Bronchial epithelial cell (primary cell): ENCODE results near the gene TOP3A. TPM values are rescaled to one million over a fixed set of nuclear protein-coding genes. Genes with fewer than 3 reads are reported as not detected.
A peak's percentile ranks its signal among the peaks of the same experiment; 100 is the strongest.

Experiments used
- DNase-seq: peaks from one replicate; pipeline ENCODE4 v3.0.0-alpha.2; 2010; ENCODE audit warnings: low read depth
- FAIRE-seq: peaks from 2 replicates; lab custom pipeline; 2011; peaks lifted over from hg19 to GRCh38; lab: Jason Lieb, UNC
- H3K27me3 ChIP-seq: 2 replicates; pipeline ENCODE4 v1.5.1; 2011; ENCODE audit warnings: low read length; ENCODE audit not compliant: control insufficient read depth, insufficient read depth
- H3K36me3 ChIP-seq: 2 replicates; pipeline ENCODE4 v1.5.1; 2011; ENCODE audit warnings: low read length; ENCODE audit not compliant: control insufficient read depth, insufficient read depth
- H3K4me3 ChIP-seq: 2 replicates; pipeline ENCODE4 v1.5.1; 2011; ENCODE audit warnings: mild to moderate bottlenecking, low read depth, low read length, control low read depth
- total RNA-seq: library from RNA; depleted of rRNA; stranded (reverse); fragments of >200 nt; gene quantifications from 2 replicates; pipeline ENCODE4 v1.2.1, GENCODE V29; 2014
- TF ChIP-seq, protein P1 (sequence below): IDR thresholded peaks from 2 replicates; pipeline ENCODE4 v1.5.1; 2011; ENCODE audit warnings: mild to moderate bottlenecking, moderate library complexity, low read length, control low read depth, inconsistent platforms; ENCODE audit not compliant: insufficient read depth, severe bottlenecking

TOP3A gene
- total RNA-seq, 1 donor from 2014 or later: 22.4 TPM

DNA sequence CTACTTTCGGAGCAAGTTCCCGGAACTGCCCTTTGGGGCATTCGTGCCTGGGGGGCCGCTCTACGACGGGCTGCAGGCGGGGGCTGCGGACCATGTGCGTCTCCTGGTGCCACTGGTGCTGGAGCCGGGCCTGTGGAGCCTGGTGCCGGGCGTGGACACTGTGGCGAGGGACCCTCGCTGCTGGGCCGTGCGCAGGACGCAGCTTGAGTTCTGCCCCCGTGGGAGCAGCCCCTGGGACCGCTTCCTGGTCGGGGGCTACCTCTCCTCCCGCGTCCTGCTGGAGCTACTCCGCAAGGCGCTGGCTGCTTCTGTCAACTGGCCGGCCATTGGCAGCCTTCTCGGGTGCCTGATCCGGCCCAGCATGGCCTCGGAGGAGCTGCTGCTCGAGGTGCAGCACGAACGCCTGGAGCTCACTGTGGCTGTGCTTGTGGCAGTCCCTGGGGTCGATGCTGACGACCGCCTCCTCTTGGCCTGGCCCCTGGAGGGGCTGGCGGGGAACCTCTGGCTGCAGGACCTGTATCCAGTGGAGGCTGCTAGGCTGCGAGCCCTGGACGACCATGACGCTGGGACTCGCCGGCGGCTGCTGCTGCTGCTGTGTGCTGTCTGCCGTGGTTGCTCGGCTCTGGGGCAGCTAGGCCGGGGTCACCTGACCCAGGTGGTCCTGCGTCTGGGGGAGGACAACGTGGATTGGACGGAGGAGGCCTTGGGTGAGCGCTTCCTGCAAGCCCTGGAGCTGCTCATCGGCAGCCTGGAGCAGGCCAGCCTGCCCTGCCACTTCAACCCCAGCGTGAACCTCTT, 50.7 kb downstream of the TOP3A start:
- FAIRE-seq (no peak), DNase-seq (no peak)
- TF ChIP-seq, protein P1, sequence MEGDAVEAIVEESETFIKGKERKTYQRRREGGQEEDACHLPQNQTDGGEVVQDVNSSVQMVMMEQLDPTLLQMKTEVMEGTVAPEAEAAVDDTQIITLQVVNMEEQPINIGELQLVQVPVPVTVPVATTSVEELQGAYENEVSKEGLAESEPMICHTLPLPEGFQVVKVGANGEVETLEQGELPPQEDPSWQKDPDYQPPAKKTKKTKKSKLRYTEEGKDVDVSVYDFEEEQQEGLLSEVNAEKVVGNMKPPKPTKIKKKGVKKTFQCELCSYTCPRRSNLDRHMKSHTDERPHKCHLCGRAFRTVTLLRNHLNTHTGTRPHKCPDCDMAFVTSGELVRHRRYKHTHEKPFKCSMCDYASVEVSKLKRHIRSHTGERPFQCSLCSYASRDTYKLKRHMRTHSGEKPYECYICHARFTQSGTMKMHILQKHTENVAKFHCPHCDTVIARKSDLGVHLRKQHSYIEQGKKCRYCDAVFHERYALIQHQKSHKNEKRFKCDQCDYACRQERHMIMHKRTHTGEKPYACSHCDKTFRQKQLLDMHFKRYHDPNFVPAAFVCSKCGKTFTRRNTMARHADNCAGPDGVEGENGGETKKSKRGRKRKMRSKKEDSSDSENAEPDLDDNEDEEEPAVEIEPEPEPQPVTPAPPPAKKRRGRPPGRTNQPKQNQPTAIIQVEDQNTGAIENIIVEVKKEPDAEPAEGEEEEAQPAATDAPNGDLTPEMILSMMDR: no peak
- no peak overlapping the region for H3K4me3 ChIP-seq
- H3K27me3 ChIP-seq: no peaks in the 10 kb centered on the region
- peaks cover 20% of the 10 kb centered on the region for H3K36me3 ChIP-seq

DNA sequence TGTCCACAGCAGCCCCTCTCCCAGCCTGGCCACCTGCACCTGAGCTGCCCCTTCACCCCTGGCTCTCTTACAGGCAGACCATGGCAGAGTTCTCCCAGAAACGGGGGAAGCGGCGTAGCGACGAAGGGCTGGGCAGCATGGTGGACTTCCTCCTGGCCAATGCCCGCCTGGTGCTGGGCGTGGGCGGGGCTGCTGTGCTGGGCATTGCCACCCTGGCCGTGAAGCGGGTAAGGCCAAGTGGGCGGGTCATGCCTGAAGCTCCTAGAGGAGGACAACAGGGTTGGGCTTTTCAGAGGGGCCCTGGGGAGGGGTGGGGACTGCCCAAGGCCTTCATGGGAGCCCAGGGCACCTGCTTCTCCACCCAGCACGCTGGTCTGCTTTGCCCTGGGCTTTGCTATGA, 52.2 kb downstream of the TOP3A start:
- TF ChIP-seq, protein P1: no peak
- peaks cover 20% of the 10 kb centered on the region for H3K36me3 ChIP-seq
- FAIRE-seq: no peak

DNA sequence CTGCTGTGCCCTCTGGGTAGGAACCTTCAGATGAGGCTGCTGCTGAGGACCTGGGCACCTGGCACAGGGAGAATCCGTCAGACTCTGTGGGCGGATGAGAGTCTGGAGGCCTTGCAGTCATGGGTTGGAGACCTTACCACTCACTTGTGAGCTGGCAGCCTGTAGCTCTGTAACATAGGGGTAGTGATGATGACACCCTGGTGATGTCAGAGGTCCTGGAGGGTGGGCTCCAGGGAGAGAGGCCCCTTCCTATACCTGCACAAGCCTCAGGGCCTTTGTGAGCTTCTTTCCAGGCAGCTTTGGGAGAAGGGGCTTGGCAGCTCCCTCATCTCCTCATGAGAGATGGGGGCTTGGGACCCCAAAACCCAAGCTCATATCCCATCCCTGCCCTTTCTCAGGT, 52.7 kb downstream of the TOP3A start:
- peaks cover 20% of the 10 kb centered on the region for H3K36me3 ChIP-seq
- TF ChIP-seq, protein P1: no peak
- FAIRE-seq: no peak
- no peaks in the 10 kb centered on the region for H3K27me3 ChIP-seq
- peak; percentile 33 for DNase-seq
- no peak overlapping the region for H3K4me3 ChIP-seq

More for the DNA sequence above, 52.2 kb downstream of the TOP3A start:
- no peak overlapping the region for H3K4me3 ChIP-seq
- DNase-seq: no peak
- H3K27me3 ChIP-seq: no peaks in the 10 kb centered on the region

DNA sequence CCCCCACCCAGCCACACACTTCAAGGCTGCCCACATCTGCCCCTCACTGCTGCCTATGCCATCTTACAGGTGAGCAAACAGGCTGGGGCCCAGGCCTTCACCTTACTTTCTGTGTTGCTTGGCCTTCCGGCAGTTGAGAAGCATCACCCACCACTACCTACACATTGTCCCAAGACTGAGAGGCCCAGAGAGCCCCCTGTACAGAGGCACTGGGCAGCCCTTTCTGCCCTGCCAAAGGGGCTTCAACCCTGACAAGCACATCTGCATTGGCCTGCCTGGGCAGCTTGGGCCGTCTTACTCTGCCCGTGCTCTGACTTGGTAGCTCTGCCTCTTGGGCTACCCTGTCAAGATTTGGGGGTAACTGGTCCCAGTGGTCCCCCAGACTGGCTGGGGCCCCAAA, 53.1 kb downstream of the TOP3A start:
- DNase-seq (no peak), FAIRE-seq (no peak)
- H3K27me3 ChIP-seq: no peaks in the 10 kb centered on the region
- peaks cover 22% of the 10 kb centered on the region for H3K36me3 ChIP-seq
- TF ChIP-seq, protein P1: no peak
- peak overlapping the region; percentile 85 for H3K4me3 ChIP-seq

DNA sequence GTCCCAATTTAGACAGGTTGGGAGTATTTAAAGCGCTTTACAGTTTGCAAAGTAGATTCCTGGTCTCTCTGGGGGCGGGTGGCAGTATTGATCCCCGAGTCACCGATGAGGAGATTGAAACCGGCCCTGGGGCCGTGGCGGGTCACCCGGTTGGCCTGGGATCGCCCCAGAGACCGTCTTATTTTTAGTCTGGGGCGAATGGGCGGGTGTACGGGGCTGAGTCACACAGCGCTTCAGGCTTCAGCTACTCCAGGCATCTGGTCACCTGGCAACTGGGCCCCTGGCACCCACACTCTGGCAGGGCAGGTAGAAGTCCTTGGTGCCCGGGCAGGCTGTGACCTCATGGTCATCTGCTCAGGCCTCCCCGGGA, 53.7 kb downstream of the TOP3A start:
- FAIRE-seq (no peak), DNase-seq (peak; percentile 71)
- H3K36me3 ChIP-seq: peaks cover 27% of the 10 kb centered on the region

More for the DNA sequence above, 53.7 kb downstream of the TOP3A start:
- TF ChIP-seq, protein P1: no peak
- H3K4me3 ChIP-seq: peak overlapping the region; percentile 85
- H3K27me3 ChIP-seq: no peaks in the 10 kb centered on the region
